ENCODE measurements around the gene MARCHF4.

MARCHF4 gene

GRCh38 chr2:216348756-216349308 lies 23.5 kb downstream of the MARCHF4 start:
- DNase-seq = no peak

GRCh38 chr2:216346781-216347180 lies 25.5 kb downstream of the MARCHF4 start:
- DNase-seq = no peak

GRCh38 chr2:216345846-216346245 lies 26.4 kb downstream of the MARCHF4 start:
- DNase-seq = no peak

GRCh38 chr2:216344950-216345300 lies 27.4 kb downstream of the MARCHF4 start:
- DNase-seq = no peak

DNA sequence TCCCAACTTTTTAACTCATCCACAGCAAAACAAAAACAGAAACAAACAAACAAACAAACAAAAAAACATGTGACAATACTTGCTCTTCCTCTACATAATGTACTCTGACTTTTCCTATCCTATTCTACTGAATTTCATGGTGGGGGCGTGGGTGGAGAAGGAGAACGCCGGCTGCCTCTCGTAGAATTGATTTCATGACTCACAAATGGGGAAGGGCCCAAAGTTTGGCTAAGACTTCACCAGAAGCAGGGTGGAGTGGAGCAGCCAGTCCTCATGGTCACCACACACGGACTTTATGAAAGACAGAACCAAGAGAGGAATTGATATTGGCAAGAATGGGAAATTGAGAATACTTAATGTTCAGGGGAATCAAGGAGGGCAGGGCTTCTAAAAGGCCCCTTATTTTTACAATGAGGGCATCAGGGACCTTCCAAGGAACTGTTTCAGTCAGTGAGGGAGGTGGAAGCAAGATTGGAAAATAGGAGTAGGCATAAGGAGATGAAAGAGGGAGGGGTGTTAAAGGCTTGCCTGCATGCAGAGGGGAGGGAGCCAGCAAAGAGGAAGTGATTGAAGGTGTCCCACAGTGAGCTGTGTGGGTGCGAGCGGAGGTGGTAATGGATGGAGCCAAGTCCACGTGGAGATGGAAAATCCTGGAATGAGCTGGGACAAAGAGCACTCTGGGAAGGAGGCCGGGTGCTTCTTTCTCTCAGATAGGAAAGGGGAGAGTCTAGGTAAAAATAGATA lies 27.9 kb downstream of the MARCHF4 start:
- DNase-seq = no peak

GRCh38 chr2:216343221-216343980 lies 28.9 kb downstream of the MARCHF4 start:
- DNase-seq = no peak

DNA sequence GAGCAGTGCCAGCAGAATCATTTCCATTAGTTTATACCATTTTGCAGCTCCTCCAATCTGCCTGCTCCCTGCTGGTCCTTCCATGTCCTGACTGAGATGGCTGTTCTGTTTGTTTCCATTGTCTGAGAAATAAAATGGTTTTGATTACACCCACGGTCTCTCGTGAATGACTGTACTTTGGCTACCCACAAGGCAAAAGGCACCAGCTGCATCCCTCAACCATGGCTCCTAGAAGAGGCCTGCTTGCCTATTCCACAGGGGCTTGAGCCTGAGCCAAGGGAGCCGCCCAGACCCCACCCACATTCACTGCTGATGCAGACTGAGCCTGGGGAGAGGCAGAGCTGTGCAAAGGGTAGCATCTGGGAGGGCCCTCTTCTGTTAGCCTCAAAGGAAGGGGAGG lies 31.2 kb downstream of the MARCHF4 start:
- no peak for DNase-seq

DNA sequence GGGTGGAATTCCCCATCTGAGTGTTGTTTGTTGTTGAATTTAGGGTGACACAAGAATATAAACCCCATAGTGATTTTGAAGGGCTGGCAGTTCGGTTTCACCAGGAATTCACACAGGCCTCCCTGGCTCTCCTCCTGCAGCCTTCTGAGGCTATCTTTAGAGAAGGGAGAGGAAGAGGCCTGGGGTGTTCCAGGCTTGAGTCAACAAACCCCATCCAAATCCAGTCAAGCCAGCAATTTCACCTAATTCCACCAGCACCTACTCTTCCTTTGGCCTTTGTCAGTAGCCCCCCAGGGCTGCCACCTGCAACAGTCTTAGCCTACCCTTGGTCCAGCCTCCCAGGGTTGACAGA lies 32.0 kb downstream of the MARCHF4 start:
- DNase-seq = no peak

DNA sequence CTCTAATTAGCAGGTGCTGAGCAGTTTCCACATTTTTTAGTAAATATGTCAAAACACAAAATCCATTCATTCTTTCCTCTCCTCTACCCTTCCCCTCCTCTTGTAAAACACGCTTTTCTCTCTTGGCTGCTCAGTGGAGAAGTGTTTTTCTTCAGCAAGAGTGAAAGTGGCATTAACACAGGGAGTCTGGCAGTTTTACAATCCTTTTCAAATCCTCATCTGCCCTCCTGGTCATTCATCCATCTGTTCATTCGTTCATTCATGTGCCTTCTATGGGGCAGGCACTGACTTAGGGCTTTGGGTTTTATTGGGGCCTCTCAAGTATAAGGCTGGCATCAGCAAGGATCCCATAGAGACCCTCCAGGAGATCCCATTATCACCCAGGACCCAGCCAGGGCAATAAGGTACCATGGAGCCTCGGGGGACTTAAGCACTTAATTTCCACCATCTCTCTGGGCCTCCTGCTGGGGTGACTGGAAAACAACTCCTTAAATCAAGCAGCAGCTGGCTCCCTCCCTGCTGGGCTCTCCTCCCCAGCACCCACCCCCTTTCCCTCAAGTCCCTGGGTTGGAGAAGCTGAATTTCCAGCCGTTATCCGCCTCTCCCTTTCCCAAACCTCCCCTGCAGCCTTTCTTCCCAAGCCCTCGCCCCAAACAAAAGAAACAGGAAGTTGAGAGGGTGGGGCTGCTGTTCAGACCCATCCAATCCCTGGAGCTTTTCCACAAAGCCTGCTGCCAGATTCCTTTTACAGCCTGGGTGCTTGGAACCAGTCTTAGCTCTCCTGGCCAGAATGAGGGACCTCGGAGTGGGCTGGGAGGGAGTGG lies 32.6 kb downstream of the MARCHF4 start:
- no peak for DNase-seq

DNA sequence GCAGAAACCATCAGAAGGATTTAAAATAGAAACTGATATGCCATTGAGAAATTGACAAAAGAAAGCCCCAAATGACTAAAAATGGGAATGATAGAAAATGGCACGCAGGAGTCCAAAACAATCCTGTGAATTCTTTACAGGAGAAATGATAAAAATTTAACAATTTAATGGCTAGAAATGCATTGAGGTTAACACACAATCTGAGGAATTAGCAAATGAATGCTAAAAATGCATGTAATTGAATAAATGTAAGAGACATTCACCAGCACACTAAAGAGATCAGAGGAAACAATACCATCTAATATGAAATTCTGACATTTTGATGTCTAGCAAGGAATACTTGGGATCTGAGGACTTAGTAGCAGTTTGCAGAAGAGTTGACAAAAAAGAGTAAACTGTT lies 37.0 kb downstream of the MARCHF4 start:
- no peak for DNase-seq

- DNase-seq = no peak
Measured at GRCh38 chr2:216328347-216328746, 43.9 kb downstream of the MARCHF4 start.

GRCh38 chr2:216327447-216327935 lies 44.8 kb downstream of the MARCHF4 start:
- no peak for DNase-seq

Measured in stimulated activated CD4-positive, alpha-beta T cell treated with anti-CD3 and anti-CD28 coated beads, Interleukin-2, amount 100 ng/mL, for 48 hours (primary cell).